ENCODE data around the gene TYW5. TPM values are rescaled to one million over a fixed set of nuclear protein-coding genes. Genes with fewer than 3 reads are reported as not detected.
A peak's percentile ranks its signal among the peaks of the same experiment; 100 is the strongest.

TYW5 gene
- total RNA-seq, 2 donors from 2014 or later: 8.3 to 13.7 TPM

DNA sequence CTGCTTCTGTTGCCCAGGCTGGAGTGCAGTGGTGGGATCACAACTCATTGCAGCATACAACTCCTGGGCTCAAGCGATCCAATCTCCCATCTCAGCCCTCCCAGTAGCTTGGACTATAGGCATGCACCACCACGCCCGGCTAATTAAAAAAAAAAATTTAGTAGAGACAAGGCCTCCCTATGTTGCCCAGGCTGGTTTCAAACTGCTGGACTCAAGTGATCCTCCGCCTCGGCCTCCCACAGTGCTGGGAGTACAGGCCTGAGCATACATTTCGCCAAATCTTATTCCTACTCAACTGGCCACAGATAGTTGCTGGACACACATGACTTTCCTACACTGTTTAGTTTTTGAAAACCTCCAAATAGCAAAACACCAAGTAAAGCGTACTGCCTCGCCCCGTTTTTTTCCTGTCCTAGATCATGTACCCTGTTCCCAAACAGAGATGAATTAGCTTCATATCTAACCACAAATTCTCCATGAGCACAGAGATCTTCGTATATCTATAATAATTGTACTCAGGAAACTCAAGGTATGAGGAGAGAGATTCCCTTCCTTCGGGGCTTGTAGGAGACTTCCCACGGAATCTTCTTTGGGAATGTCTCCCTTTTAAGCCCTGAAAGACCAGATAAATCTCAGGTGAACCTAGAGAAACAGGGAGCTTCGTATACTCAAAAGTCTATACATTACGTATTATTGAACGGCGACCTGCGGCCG, 44.8 kb downstream of the TYW5 start:
- ATAC-seq (no peak), DNase-seq (ENCODE audit: low spot score in 2 of 2) (no peak)
- H3K27ac Mint-ChIP-seq: peak overlapping the region; percentile 89 to 91
- peaks cover 25 to 26% of the 10 kb centered on the region in 2 donors for H3K36me3 Mint-ChIP-seq
- H3K9me3 Mint-ChIP-seq: no peaks in the 10 kb centered on the region

DNA sequence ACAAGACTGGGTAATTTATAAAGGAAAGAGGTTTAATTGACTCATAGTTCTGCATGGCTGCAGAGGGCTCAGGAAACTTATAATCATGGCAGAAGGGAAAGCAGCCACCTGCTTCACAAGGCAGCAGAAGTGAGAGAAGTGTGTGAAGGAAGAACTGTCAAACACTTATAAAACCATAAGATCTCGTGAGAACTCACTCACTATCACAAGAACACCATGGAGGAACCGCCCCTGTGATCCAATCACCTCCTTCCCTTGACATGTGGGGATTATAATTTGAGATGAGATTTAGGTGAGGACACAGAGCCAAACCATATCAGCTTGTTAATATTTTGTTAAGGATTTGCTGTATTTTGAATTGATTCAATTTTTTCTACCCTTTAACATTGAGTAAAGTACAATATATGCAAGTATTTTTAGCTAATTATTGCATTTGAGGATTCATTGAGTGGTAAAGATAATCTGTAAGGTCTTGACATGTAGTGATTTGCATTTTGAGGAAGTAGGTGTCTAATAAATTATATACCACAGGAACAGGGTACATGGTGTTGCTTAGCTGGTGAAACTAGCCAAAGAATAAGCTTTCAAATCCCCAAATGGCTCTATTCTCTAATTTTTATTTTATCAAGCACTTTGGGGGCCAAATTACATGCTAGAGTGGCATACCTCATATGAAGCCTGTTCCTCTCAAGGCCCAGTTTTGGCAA, 48.1 kb downstream of the TYW5 start:
- Mint-ChIP-seq H3K36me3 (peaks cover 6 to 15% of the 10 kb centered on the region in 2 donors), H3K27ac (no peak overlapping the region), H3K9me3 (no peaks in the 10 kb centered on the region)
- DNase-seq (ENCODE audit: low spot score in 2 of 2) (no peak), ATAC-seq (no peak)

DNA sequence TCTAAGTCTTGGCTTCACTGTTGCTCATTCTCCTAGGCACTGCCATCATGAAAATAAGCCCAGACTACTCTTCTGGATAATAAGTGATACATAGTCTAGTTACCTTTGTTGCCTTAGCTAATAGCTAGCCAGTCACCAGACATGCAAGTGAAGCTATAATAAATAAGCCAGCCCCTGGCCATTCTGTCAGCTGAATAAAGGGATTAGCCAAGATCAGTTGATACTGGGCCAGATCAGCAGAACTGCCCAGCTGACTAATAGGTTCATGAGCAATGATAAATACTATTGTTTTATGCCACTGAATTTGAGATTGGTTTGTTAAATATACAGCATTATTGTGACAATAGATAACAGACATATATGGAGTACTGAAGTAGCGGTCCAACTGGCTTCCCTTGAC, 52.2 kb downstream of the TYW5 start:
- Mint-ChIP-seq H3K27ac (no peak overlapping the region), H3K36me3 (no peaks in the 10 kb centered on the region), H3K9me3 (no peaks in the 10 kb centered on the region)
- no peak for ATAC-seq
- DNase-seq (ENCODE audit: low spot score in 2 of 2): no peak

DNA sequence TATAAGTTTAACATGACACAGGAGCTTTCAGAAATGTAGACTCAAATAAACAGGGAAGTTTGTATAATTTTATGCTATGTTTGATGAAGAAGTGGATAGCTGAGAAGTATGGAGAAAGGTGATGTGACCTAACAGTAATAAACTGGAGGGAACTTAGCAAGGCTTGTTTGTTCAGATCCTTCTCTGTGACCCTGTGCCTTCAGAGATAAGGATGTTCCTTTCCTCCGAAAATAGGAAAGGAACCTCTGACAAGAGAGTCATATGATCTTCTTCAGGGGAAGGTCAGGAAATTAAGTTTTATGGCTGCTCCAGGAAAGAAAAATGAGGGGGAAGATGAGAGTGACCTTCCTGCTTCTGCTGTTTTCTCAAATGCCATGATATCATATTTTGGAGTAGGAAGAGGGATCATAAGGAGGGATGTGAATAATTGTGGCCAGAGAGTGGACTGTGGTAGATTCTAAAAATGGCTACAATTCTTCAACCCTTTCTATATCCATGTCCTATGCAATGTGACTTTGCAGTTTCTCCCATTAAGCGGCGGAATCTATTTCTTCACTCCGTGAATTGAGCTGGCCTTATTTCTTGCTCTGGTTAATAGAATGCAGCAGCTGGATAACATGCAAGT, 52.7 kb downstream of the TYW5 start:
- Mint-ChIP-seq H3K36me3 (no peaks in the 10 kb centered on the region), H3K9me3 (no peaks in the 10 kb centered on the region), H3K27ac (no peak overlapping the region)
- DNase-seq (ENCODE audit: low spot score in 2 of 2) (no peak), ATAC-seq (no peak)

DNA sequence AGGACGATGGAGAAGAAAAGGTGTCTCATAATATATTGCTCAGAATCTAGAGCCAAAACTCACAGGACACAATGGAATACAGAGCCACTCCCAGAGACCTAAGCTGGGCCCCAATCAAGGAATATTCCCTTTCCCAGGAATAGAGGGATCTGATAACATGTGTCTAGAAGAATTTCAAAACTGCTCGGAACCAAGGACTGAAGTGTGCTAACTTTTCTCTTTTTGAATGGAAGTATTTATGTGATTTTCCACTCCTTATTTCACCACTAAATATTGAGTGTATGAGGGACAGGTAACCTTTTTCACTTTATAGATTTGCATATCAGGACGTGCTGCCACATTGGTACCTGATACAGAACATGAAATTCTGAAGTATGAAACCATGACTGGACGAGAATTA, 53.3 kb downstream of the TYW5 start:
- ATAC-seq: no peak

DNA sequence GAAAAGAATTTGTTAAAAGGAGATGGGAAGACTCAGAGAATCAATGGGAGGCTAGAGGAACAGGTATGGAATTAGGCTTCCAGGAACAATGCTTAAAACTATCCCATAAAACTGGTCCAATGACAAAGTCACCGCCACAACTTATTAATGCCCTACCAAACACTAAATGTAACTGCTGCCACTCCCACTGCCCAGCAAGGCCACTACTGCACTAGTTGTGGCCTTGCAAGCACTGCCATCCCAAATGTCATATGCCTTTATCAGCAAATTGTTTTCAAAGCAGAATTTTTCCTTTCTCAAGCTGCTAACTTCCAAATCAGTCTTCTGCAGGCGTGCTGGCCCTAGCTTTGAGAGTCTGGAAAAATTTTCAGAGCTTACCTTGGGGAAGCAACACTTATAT, 58.7 kb downstream of the TYW5 start:
- no peak for ATAC-seq
- Mint-ChIP-seq H3K36me3 (no peaks in the 10 kb centered on the region), H3K9me3 (no peaks in the 10 kb centered on the region), H3K27ac (no peak overlapping the region)
- DNase-seq (ENCODE audit: low spot score in 2 of 2): no peak

More for the DNA sequence above, 53.3 kb downstream of the TYW5 start:
- no peaks in the 10 kb centered on the region for H3K9me3 Mint-ChIP-seq
- no peak overlapping the region for H3K27ac Mint-ChIP-seq
- DNase-seq (ENCODE audit: low spot score in 2 of 2): no peak
- H3K36me3 Mint-ChIP-seq: no peaks in the 10 kb centered on the region

DNA sequence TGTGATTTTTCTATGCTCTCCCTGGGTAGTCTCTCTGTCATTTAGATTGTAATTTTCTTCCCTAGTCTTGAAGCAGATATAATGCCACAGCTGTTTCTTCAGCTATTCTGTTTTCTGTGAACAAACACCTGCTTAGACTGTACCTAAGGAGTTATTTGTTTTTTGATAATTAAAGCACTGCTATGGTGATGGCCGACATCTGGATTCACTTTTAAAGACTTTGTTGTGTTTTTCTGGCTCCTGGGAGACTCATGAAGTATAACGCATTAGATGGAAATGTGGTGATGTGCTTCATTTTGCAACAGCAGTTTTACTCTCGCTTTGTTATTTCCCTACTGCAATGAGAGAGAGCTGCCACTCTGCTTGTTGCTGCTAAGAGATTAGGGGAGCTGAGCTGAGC, 59.9 kb downstream of the TYW5 start:
- Mint-ChIP-seq H3K9me3 (no peaks in the 10 kb centered on the region), H3K36me3 (no peaks in the 10 kb centered on the region), H3K27ac (no peak overlapping the region)
- ATAC-seq (no peak), DNase-seq (ENCODE audit: low spot score in 2 of 2) (no peak)

DNA sequence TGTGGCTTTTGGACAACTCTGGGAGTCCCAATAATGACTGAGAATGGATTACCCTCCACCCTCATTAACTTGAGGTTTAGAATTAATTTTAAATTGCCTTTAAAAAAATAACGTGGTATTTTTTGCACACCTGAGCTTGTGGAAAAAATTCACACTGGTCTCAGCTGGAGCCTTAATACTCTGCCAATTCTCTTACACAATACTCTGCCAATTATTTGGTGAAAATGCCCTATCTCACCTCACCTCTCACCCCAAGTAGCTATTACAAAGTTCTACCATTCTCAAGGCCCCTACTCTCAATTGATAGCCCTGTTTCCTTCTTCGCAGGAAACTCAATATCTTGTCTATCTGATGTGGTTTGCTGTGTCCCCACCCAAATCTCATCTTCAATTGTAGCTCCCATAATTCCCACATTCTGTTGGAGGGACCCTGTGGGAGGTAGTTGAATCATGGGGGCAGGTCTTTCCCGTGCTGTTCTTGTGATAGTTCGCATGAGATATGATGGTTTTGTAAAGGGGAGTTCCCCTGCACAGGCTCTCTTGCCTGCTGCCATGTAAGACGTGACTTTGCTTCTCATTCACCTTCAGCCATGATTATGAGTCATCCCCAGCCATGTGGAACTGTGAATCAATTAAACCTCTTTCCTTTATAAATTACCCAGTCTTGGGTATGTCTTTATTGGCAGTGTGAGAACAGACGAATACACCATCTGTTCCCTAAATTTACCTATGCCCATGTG, 71.6 kb downstream of the TYW5 start:
- H3K36me3 Mint-ChIP-seq: peaks cover 0 to 12% of the 10 kb centered on the region in 2 donors
- DNase-seq (ENCODE audit: low spot score in 2 of 2): no peak
- no peak overlapping the region for H3K27ac Mint-ChIP-seq
- peaks cover 0 to 11% of the 10 kb centered on the region in 2 donors for H3K9me3 Mint-ChIP-seq
- ATAC-seq: no peak

DNA sequence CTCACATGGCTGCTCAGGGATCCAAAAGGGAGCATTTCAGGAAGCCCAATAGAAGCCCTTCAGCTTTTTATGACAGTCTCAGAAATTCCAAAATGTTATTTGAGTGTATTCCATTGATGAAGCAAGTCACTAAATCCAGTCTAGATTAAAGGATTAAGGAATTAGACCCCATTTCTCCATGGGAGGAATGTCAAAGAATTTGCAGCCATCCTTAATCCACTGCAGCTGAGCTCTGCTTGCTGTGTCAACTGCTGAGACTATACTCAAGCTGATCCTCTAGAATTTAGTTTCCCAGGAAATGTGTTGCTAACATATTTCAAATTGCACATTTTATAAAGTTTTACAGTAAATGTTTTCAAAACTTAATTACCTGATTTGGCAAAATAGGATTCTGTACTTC, 72.6 kb downstream of the TYW5 start:
- Mint-ChIP-seq H3K9me3 (peaks cover 0 to 11% of the 10 kb centered on the region in 2 donors), H3K36me3 (peaks cover 0 to 12% of the 10 kb centered on the region in 2 donors), H3K27ac (no peak overlapping the region)
- ATAC-seq (no peak), DNase-seq (ENCODE audit: low spot score in 2 of 2) (no peak)

Other genes starting within 250 kb of the TYW5 start
- gene FTCDNL1, start 104.3 kb downstream of the TYW5 start, total RNA-seq: 1 to 10 TPM in 1 of 2 donors, under 1 TPM in 1; 0.55 to 3.9 TPM
- gene C2orf69, start 44.2 kb downstream of the TYW5 start, total RNA-seq: 10 to 100 TPM; 14.2 to 25.0 TPM
- 10 to 100 TPM; 25.9 to 29.6 TPM for gene MAIP1, start 91 bp upstream of the TYW5 start, total RNA-seq

Data from activated naive CD4-positive, alpha-beta T cell treated with anti-CD3 and anti-CD28 coated beads, Interleukin-2, amount 50 U/mL, for 72 hours (primary cell).